GM21390 (cell line): ENCODE measurements around the gene ZNF296.

ENCODE experiments used
- ATAC-seq: cut with Tn5 transposase; IDR thresholded peaks from one replicate; pipeline ENCODE4 v1.9.1; 2021; ENCODE audit not compliant: unreplicated experiment

ZNF296 gene

GRCh38 chr19:45103508-45104319, 27.4 kb upstream of the ZNF296 start:
- no peak for ATAC-seq

- ATAC-seq, result no peak
These were observed 26.9 kb upstream of the ZNF296 start for GRCh38 chr19:45103156-45103507.

GRCh38 chr19:45102481-45102880, 26.2 kb upstream of the ZNF296 start:
- no peak for ATAC-seq

- no peak for ATAC-seq
These were observed 25.5 kb upstream of the ZNF296 start for GRCh38 chr19:45101806-45102205.

GRCh38 chr19:45100846-45101252, 24.6 kb upstream of the ZNF296 start:
- ATAC-seq, result no peak

- ATAC-seq, result no peak
These were observed 23.9 kb upstream of the ZNF296 start for GRCh38 chr19:45100201-45100600.

- ATAC-seq, result no peak
These were observed 23.4 kb upstream of the ZNF296 start for GRCh38 chr19:45099467-45100191.

- no peak for ATAC-seq
These were observed 22.5 kb upstream of the ZNF296 start for GRCh38 chr19:45098521-45099466.

- no peak for ATAC-seq
These were observed 21.7 kb upstream of the ZNF296 start for GRCh38 chr19:45097776-45098520.

GRCh38 chr19:45097450-45097775, 21.1 kb upstream of the ZNF296 start:
- no peak for ATAC-seq

- ATAC-seq, result no peak
These were observed 20.4 kb upstream of the ZNF296 start for GRCh38 chr19:45096700-45097099.

GRCh38 chr19:45095496-45096413, 19.5 kb upstream of the ZNF296 start:
- no peak for ATAC-seq

GRCh38 chr19:45094707-45095106, 18.4 kb upstream of the ZNF296 start:
- ATAC-seq, result no peak

- ATAC-seq, result no peak
These were observed 17.9 kb upstream of the ZNF296 start for GRCh38 chr19:45094137-45094536.

- ATAC-seq, result peak; percentile 50
These were observed 16.7 kb upstream of the ZNF296 start, which contains the start of gene PPP1R37 for GRCh38 chr19:45092747-45093678. Gene PPP1R37 (plus strand): TSS chr19:45093179. CDS start chr19:45093326, 147 bp downstream.

- ATAC-seq, result peak; percentile 54
These were observed 15.0 kb upstream of the ZNF296 start for GRCh38 chr19:45091031-45091923.

- ATAC-seq, result no peak
These were observed 14.3 kb upstream of the ZNF296 start for GRCh38 chr19:45090606-45091005.
